Body of pancreas (tissue), 4 donors: ENCODE data around the gene RHCE.
"Not testable (repeated sequence)": the region's sequence is repeated elsewhere in the genome, so short reads cannot be mapped to it uniquely, and the experiment has no call there.

ENCODE experiments used
- CTCF ChIP-seq, 7 experiments: fragments of 450-650 bp in 4 of 7; fragments of 200-600 bp in 3 of 7; sonication (generic) in 3 of 7; IDR thresholded peaks; one replicate each; pipeline ENCODE4 v1.5.1; 2016 to 2019; ENCODE audit warnings: antibody characterized with exemption in 7 of 7
- POLR2A ChIP-seq, 3 donors: fragments of 450-650 bp; IDR thresholded peaks; one replicate each; pipeline ENCODE4 v1.6.1; 2016; ENCODE audit warnings: antibody characterized with exemption in 3 of 3, mild to moderate bottlenecking in 2 of 3

GRCh38 chr1:25397549-25397948, 23.1 kb downstream of the RHCE start:
- not testable (repeated sequence) for TF ChIP-seq POLR2A, CTCF (IDR thresholded peaks at IDR 0.05)
